Measurements from ENCODE around the gene HSF2BP.
"Not testable (repeated sequence)": the region's sequence is repeated elsewhere in the genome, so short reads cannot be mapped to it uniquely, and the experiment has no call there.

HSF2BP gene

DNA sequence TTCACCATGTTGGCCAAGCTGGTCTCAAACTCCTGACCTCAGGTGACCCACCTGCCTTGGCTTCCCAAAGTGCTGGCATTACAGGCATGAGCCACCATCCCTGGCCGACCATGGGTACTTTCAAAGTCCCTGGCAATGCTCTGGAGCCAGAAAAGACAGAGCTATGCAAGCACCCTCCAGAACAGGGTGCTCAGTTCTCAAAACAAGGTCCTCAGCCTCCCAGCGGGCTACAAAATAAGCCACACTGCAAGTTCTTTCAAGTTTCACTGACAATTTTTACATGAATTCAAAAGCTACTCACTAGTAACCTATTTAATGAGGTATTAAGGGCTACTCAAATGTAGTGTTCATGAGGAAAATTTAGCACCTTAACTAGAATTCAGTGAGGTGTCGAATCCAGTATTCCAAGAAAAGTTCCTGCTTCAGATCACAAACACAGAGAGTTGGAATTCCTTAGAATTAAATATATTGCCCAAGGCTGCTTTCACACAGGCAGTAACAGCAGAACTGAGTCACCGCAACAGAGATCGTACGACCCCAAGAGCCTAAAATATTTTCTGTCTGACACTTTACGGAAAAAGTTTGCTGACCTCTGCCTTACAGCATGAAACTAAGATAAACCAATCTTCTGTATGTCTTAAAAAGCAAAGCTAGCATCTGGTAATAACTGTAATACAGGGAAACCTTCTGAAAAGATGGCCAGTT, 60.7 kb downstream of the HSF2BP start:
- no peak for DNase-seq
- H3K4me3 Mint-ChIP-seq, result no peak overlapping the region
- H3K9me3 Mint-ChIP-seq, result peaks cover 5% of the 10 kb centered on the region
- peaks cover 5% of the 10 kb centered on the region for H3K36me3 Mint-ChIP-seq (ENCODE audit: low read depth)
- H3K27me3 Mint-ChIP-seq (ENCODE audit: low read depth, poor library complexity), result peaks cover 7% of the 10 kb centered on the region
- no peak overlapping the region for H3K27ac Mint-ChIP-seq
- H3K4me1 Mint-ChIP-seq, result peaks cover 10% of the 10 kb centered on the region
- TF ChIP-seq, protein P1, sequence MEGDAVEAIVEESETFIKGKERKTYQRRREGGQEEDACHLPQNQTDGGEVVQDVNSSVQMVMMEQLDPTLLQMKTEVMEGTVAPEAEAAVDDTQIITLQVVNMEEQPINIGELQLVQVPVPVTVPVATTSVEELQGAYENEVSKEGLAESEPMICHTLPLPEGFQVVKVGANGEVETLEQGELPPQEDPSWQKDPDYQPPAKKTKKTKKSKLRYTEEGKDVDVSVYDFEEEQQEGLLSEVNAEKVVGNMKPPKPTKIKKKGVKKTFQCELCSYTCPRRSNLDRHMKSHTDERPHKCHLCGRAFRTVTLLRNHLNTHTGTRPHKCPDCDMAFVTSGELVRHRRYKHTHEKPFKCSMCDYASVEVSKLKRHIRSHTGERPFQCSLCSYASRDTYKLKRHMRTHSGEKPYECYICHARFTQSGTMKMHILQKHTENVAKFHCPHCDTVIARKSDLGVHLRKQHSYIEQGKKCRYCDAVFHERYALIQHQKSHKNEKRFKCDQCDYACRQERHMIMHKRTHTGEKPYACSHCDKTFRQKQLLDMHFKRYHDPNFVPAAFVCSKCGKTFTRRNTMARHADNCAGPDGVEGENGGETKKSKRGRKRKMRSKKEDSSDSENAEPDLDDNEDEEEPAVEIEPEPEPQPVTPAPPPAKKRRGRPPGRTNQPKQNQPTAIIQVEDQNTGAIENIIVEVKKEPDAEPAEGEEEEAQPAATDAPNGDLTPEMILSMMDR (IDR thresholded peaks at IDR 0.05), result no peak

DNA sequence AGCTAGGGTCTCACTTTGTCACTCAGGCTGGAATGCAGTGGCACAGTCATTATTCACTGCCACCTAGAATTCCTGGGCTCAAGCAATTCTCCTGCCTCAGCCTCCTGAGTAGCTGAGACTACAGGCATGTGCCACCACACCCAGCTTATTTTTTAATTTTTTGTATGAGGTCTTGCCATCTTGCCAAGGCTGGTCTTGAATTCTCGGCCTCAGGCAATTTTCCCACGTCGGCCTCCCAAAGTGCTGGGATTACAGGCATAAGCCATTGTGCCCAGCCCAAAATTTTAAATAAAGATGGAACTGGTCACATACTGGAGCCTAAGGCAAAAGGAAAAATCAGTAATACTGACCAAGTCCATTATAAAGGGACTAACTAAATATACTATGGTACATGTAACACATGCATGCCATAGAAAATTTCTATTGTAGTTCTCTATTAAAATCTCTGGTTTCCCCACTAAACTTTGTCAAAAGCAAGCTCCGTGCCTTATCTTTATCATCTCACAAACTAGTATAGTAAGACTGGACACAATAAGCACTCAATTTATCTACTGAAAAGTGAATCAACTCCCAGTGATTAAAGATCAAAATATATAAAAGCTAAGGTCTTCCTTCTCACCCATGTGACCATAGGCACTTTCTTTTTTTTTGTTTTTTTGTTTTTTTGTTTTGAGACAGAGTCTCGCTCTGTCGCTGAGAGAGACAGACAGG, 61.6 kb downstream of the HSF2BP start:
- TF ChIP-seq, protein P1 (IDR thresholded peaks at IDR 0.05), result no peak
- Mint-ChIP-seq H3K4me3 (no peak overlapping the region), H3K36me3 (ENCODE audit: low read depth) (peaks cover 5% of the 10 kb centered on the region), H3K9me3 (peaks cover 5% of the 10 kb centered on the region), H3K27ac (no peak overlapping the region), H3K4me1 (peaks cover 10% of the 10 kb centered on the region), H3K27me3 (ENCODE audit: low read depth, poor library complexity) (peaks cover 7% of the 10 kb centered on the region)
- DNase-seq, result no peak

DNA sequence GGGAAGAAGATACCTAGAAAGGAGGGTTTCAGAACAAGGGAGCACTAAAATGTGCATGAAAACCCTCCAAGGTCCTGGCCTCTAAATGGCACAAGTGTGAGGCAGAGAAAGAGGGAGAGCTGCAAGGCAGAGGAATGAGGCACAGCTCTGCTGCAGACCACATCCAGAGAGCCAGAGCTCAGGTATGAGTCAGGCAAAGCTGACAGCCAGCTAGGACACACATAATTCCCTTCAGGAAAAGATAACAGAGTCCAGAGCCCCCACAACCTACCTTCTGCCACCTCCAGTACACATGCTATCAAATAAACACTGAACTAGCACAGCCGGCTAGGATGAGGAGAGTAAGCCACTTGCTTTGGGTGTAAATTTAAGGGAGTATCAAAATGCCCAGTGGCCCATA, 62.2 kb downstream of the HSF2BP start:
- Mint-ChIP-seq H3K27ac (peak overlapping the region; percentile 86), H3K9me3 (peaks cover 5% of the 10 kb centered on the region), H3K27me3 (ENCODE audit: low read depth, poor library complexity) (peaks cover 7% of the 10 kb centered on the region), H3K4me1 (peaks cover 10% of the 10 kb centered on the region), H3K36me3 (ENCODE audit: low read depth) (peaks cover 5% of the 10 kb centered on the region), H3K4me3 (no peak overlapping the region)
- no peak for DNase-seq
- TF ChIP-seq, protein P1 (IDR thresholded peaks at IDR 0.05), result no peak

DNA sequence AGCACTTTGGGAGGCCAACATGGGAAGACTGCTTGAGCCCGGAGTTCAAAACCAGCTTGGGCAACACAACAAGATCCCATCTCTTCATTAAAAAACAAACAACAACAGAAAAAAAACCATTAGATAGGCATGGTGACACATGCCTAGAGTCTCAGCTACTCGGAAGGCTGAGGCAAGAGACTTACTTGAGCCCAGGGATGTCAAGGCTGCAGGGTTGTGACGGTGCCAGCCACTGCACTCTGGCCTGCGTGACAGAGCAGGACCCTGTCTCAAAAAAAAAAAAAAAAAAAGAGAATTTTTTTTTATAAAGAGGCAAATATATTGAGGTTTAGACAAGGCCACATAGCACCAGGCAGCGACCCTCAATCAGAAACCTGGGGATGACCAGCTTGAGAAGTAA, 62.7 kb downstream of the HSF2BP start:
- H3K9me3 Mint-ChIP-seq, result peaks cover 5% of the 10 kb centered on the region
- H3K27ac Mint-ChIP-seq, result peak overlapping the region; percentile 86
- peaks cover 13% of the 10 kb centered on the region for H3K4me1 Mint-ChIP-seq
- H3K27me3 Mint-ChIP-seq (ENCODE audit: low read depth, poor library complexity), result peaks cover 7% of the 10 kb centered on the region
- peaks cover 5% of the 10 kb centered on the region for H3K36me3 Mint-ChIP-seq (ENCODE audit: low read depth)
- TF ChIP-seq, protein P1 (IDR thresholded peaks at IDR 0.05), result no peak
- no peak overlapping the region for H3K4me3 Mint-ChIP-seq
- no peak for DNase-seq

DNA sequence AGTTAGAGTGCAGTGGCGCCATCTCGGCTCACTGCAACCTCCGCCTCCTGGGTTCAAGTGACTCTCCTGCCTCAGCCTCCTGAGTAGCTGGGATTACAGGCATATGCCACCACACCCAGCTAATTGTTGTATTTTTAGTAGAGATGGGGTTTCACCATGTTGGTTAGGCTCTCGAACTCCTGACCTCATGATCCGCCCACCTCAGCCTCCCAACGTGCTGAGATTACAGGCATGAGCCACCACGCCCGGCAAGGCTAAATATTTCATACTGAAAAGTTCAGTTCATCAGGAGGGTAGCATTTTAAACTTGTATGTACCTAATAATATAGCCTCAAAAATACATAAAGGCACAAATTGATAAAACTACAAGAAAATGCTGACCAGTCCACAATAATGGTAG, 63.5 kb downstream of the HSF2BP start:
- not testable (repeated sequence) for DNase-seq; H3K9me3 Mint-ChIP-seq; H3K4me3 Mint-ChIP-seq; H3K27me3 Mint-ChIP-seq (ENCODE audit: low read depth, poor library complexity); H3K36me3 Mint-ChIP-seq (ENCODE audit: low read depth); H3K27ac Mint-ChIP-seq
- peaks cover 16% of the 10 kb centered on the region for H3K4me1 Mint-ChIP-seq

DNA sequence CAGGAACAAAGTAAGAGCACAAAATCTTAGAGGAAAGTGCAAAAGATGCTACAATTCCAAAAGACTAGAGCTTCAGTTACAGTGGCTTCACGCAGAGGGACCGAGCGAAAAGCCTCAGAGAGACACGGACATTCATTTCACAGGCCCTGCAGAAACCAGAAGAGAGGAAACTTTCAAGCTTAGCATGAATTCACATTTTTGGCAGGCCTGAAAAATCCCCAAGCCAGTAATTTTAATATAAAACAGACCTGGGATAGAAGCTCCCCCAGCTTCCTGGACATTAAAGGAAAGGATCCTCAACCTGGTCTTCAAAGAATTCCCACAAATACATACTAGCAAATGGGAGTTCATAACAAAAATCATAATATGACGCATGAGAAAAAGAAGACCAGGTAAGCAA, 66.2 kb downstream of the HSF2BP start:
- H3K4me1 Mint-ChIP-seq, result peaks cover 36% of the 10 kb centered on the region
- TF ChIP-seq, protein P1 (IDR thresholded peaks at IDR 0.05), result no peak
- H3K27me3 Mint-ChIP-seq (ENCODE audit: low read depth, poor library complexity), result peaks cover 4% of the 10 kb centered on the region
- H3K27ac Mint-ChIP-seq, result no peak overlapping the region
- no peak overlapping the region for H3K4me3 Mint-ChIP-seq
- peaks cover 5% of the 10 kb centered on the region for H3K36me3 Mint-ChIP-seq (ENCODE audit: low read depth)
- H3K9me3 Mint-ChIP-seq, result peaks cover 5% of the 10 kb centered on the region
- no peak for DNase-seq
